Activated naive CD4-positive, alpha-beta T cell (primary cell): Measurements from ENCODE around the gene NUP160.
"Not testable (repeated sequence)": the region's sequence is repeated elsewhere in the genome, so short reads cannot be mapped to it uniquely, and the experiment has no call there.

Experiments
- DNase-seq, 4 experiments: peaks; one replicate each; lab custom pipeline; 2025; lab: John Stamatoyannopoulos, UW

NUP160 gene

DNA sequence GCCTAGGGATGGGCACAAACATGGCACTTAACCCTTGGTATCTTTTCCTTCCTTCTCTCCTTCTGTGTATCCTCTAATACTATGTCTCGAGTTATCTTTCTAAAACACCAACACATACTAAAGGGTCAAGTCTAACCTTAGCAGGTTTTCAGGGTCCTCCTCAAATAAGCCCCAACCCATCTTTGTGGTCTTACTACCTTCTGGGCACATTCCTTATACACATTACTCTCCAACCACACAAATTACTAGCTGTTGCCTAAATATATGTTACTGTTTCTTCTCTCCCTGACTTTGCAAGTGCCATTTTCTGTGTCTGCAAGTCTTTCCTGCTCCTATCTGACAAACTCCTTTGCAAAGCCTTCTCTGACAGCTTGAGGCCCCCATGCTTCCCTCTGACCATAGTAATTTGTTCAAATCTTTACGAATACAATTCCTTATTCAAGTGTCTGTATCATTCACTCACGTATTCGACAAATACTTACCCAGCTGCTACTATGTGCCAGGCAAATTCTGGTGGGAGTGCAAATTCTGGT lies 15.8 kb upstream of the NUP160 start:
- DNase-seq = no peak

GRCh38 chr11:47863189-47863897 lies 15.2 kb upstream of the NUP160 start:
- no peak for DNase-seq

DNA sequence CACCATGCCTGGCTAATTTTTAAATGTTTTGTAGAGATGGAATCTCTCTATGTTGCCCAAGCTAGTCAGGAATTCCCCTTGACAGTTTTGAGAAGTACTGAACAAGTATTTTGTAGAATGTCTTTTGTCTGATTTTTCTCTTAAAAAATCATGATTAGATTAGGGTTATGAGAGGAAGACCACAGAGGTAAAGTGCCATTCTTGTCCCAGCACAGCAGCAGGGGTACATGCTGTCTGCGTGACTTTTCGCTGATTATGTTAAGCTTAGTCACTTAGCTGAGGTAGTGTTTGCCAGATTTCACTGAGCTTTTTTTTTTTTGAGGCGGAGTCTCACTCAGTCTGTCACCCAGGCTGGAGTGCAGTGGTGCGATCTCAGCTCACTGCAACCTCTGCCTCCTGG lies 13.6 kb upstream of the NUP160 start:
- DNase-seq = no peak

- DNase-seq = no peak
Measured at GRCh38 chr11:47860536-47860935, 12.4 kb upstream of the NUP160 start.

DNA sequence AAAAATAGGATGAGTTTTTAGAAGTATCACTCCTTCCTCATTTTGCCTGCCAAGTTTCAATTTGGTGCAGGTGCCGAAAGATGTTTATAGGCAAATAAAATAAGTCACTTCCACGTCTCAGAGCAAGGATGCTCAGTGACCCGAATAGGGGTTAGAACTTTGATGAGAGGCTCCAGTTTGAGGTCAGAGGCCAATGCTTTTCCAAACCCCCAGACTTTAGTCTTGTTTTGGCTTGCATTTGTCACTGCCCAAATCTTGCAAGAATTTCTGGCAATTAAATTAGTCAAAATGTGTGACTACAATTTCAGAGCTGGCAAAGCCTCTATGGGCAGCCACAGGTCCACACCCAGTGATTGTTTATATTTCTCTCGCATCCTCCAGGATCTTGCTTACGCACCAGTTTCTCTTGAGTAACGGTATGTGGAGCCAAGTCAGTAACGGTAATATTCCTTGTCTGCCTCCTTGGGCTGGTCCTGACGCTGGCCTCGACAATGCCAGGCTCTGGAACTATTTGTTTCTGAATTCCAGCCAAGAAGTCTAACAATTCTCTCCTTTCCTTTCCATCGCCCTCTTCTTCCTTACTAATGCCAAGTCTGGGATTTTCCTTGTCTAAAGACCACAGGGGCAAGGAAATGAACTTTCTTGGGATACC lies 9.9 kb upstream of the NUP160 start:
- DNase-seq = no peak

GRCh38 chr11:47857485-47857884 lies 9.3 kb upstream of the NUP160 start:
- no peak for DNase-seq

- no peak for DNase-seq
Measured at GRCh38 chr11:47856186-47856585, 8.0 kb upstream of the NUP160 start.

GRCh38 chr11:47854667-47855066 lies 6.5 kb upstream of the NUP160 start:
- DNase-seq = no peak

- DNase-seq = no peak
Measured at GRCh38 chr11:47852053-47852452, 3.9 kb upstream of the NUP160 start.

DNA sequence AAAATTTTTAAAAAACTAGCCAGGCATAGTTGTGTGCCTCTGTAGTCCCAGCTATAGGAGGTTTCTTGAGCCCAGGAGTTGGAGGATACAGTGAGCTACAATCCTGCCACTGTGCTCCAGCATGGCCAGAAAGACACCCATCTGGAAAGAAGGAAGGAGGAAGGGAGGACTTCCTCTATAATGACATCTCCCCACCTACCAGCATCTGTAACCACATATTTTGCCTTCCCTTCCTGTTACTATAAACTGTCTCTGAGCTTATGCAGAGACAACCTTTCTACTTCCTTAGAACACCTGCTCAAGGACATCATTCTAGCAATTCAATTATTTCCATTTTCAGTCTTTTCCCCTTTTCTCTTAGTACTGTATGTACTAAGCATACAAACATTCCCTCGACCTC lies 2.2 kb upstream of the NUP160 start:
- DNase-seq = no peak

DNA sequence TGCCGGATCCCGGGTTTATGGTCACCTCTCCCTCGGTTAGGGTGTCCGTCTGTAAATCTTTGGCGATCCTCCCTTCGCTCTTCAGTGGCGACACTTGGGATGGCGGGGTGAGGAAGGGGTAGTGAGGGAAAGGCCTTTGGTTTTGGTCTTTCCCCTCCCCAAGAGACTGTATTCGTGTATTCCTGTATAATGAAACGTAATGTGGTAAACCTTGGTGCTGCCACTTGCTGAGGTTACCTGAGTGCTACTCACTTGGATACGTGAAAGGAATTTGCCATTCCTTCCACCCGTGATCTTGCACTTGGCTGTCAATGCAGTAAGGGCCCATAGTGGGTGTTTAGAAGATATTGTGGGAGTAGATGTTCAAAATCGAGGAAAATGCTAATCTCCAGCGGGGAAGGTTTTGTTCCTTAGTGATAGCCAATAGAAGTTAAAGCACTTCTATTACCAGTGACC lies 578 bp upstream of the NUP160 start:
- no peak for DNase-seq

DNA sequence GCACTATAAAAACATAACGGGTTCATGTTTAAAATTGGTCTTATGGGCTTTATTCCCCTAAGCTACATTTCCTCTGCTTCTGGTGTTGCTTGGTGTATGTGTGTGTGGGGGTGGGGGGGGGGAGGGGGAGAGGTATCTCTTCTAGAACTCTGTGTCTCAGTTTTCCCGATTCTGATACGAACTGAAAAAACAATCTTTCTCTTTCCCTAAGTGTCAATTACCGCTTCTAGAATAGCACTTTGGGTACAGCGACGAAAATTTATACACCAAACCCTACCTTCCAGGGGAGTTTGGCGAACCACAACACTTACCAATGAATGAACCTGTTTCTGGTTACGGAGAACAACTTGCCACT lies 636 bp downstream of the NUP160 start:
- no peak for DNase-seq

- no peak for DNase-seq
Measured at GRCh38 chr11:47846998-47847397, 1.2 kb downstream of the NUP160 start.

GRCh38 chr11:47843361-47844055 lies 4.6 kb downstream of the NUP160 start:
- DNase-seq = no peak

DNA sequence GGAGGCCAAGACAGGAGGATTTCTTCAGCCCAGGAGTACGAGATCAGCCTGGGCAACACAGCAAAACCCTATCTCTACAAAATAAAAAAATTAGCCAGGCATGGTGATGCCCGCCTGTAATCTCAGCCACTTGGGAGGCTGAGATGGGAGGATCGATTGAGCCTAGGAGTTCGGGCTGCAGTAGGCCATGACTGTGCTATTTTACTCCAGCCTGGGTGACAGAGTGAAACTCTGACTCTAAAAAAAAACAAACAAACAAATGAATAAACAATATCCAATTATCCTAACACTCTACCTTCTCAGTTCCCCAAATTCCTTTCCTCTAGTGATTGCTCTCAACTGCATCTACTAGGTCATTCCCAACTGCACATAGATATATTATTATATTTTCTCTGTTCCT lies 5.4 kb downstream of the NUP160 start:
- no peak for DNase-seq

DNA sequence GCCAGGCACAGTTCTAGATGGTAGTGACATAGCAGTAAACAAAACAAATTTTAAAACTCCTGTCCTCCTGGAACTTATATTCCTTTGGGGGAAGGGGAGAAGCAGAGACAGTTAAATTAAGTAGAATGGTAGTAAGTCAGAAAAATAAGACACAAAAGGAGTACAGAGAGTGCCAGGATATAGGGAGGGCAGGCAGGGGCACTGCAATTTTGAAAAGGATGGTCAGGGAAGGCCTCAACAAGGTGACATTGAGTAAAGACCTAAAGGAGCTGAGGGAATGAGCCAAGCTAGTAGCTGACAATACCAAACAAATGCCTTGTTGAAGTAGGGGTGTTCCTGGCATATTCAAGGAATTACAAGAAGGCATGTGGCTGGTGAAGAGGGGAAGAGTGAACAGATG lies 10.2 kb downstream of the NUP160 start:
- DNase-seq = no peak

GRCh38 chr11:47837292-47837691 lies 10.9 kb downstream of the NUP160 start:
- no peak for DNase-seq

GRCh38 chr11:47830013-47830412 lies 18.1 kb downstream of the NUP160 start:
- DNase-seq = not testable (repeated sequence)

GRCh38 chr11:47828284-47828683 lies 19.9 kb downstream of the NUP160 start:
- DNase-seq = no peak

DNA sequence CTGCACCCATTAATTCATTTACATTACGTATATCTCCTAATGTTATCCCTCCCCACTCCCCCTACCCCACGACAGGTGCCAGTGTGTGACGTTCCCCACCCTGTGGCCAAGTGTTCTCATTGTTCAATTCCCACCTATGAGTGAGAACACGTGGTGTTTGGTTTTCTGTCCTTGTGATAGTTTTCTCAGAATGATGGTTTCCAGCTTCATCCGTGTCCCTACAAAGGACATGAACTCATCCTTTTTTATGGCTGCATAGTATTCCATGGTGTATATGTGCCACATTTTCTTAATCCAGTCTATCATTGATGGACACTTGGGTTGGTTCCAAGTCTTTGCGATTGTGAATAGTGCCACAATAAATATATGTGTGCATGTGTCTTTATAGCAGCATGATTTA lies 25.5 kb downstream of the NUP160 start:
- not testable (repeated sequence) for DNase-seq

DNA sequence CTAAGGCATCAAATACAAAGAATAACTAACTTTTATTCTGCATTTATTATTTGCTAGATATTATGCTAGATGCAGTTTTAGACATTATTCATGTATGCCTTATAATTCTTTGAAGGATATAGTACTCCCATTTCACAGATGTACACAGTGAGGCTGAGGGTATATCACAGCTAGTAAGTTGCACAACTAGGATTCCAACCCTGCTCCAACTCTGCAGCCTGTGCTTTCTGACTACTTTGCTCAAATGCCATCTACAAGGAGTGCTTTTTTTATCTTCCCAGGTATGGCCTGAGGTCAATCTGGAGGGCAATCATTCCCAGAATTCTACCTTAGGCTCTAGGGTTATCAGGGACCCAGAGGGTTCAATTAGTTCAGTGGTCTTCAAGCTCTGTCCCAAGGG lies 28.4 kb downstream of the NUP160 start:
- no peak for DNase-seq

GRCh38 chr11:47800759-47801158 lies 47.4 kb downstream of the NUP160 start:
- no peak for DNase-seq

DNA sequence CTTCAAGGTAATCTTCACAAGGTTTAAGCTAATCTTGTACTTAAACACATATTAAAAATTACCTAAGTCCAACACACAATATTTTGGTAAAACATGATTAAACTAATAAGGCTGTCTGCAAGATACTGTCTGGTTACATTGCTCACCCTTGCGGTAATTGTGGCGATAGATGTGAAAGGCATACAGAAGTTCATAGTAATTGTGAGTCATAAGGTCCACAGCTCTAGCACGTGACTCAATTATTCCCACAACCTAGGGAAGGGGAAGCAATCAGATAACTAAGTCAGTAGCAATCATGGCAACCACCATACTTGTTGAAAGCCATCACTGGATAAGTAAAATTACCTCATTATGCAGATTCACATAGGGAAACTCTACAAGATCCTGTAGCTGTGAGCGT lies 50.5 kb downstream of the NUP160 start:
- DNase-seq = no peak
